ENCODE measurements around the gene TOB1.

The TOB1 gene, protein sequence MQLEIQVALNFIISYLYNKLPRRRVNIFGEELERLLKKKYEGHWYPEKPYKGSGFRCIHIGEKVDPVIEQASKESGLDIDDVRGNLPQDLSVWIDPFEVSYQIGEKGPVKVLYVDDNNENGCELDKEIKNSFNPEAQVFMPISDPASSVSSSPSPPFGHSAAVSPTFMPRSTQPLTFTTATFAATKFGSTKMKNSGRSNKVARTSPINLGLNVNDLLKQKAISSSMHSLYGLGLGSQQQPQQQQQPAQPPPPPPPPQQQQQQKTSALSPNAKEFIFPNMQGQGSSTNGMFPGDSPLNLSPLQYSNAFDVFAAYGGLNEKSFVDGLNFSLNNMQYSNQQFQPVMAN

DNA sequence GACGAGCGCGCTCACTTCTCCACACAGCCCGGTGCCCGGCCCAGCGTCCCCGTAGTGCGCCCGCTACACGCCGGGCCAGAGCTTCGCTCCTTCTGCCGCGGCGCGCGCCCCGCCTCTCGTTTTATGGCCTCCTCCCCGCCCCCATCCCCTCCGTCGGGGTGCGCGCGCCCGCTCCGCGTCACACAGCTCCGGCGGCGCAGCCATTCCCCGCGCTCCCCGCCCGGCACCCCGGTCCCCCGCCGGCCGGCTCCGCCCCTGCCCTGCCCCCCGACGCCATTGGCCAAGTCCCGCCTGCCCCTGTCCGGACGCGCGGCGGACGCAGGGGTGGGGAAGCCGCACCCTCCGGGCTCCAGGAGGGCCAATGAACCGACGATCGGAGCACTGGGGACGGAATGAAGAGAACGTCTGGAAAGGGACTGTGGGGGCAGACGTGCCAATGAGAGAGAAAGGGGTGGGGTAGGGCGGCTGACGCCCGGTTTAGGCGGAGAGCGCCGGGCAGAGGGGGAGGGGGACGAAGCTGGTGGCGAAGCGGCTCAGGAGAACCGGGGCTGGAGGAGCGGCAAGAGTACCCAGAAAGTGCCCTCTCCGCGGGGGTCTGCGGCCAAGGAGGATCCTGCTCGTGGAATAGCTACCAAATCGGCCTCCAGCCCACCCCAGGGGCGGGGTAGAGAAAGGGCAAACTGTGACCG lies at the start of gene TOB1:
Gene TOB1 (minus strand): TSS at position 94 of the 689 bp plus-strand sequence. CDS start 2,337 bp downstream, outside the sequence.
- DNase-seq = peak; percentile 83 to 100 (median 98)

DNA sequence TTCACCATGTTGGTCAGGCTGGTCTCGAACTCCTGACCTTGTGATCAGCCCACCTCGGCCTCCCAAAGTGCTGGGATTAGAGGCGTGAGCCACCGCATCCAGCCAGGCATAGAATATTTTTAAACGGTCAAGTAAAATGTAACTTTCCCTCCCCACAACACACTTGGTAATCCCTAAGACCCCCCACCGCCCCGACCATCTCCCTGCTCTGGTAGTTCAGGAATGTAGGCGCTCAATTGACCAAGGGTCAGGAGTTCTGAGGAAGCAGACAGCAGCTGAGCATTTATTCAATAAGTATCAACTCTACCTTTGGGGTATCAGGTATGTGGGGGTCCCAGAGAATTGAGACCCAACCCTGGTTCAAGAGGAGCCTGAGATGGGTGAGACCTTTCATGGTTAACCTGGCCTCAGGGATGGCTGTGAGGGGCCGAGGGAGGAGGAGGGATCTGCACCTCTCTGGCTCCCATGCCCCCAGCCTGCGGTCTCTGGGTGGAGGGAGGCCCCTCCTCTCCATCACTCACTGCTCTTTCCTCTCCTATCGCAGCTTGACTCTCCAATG lies 48.4 kb upstream of the TOB1 start:
- no peak for DNase-seq

DNA sequence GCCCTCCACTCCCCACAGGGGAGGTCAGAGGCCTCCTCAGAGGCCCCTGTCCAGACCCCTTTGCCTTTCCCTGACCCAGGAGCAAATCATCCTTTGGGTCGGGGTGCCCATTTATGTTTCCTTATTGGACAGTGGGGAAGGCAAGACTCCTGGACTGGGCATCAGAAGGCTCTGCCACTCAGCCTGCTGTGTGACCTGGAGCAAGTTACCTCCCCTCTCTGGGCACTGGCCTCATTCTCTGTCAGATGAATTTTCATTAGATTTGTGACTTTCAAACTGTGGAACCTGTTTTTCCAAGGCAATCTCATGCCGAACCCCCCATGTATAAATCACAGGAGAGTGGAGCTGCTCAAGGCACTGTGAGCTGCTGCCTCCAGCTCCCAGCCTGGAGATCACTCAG lies 47.0 kb upstream of the TOB1 start:
- no peak for DNase-seq

DNA sequence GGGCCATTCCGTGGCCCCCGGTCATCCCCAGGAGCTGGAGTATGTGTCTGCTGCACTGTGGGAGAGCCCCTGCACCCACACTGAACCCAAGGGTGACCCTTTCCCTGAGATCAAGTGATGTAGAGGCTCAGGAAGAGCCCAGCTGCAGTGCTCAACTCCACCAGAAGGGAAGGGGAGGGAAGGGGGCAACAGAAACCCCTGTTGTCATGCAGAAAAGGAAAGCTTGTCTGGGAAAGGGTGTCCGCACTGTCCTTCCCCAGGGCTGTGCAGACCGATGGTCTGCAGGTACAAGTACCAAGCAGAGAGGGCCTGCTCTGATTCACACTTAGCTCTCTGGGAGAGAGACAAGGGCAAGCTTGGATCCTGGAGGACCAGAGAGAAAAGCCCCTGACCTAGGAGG lies 45.7 kb upstream of the TOB1 start:
- no peak for DNase-seq

DNA sequence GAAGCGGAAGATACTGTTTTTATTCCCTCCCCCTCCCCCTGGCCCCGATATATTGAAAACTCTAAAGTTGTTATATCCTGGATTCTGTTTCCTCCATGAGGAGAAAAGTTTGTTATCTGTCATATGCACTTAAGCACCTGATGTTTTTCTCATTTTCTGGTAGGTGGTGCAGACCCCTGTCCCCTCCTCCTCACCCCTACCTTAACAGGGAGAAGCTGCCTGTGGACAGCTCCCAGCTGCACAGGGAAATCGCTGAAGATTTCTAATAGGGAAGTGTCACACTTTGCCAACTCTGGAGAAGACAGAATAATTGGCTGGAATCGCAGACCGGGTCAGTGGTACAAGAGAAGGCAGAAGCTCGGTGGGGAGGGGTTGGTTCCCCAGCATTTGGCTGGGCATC lies 45.3 kb upstream of the TOB1 start:
- no peak for DNase-seq

DNA sequence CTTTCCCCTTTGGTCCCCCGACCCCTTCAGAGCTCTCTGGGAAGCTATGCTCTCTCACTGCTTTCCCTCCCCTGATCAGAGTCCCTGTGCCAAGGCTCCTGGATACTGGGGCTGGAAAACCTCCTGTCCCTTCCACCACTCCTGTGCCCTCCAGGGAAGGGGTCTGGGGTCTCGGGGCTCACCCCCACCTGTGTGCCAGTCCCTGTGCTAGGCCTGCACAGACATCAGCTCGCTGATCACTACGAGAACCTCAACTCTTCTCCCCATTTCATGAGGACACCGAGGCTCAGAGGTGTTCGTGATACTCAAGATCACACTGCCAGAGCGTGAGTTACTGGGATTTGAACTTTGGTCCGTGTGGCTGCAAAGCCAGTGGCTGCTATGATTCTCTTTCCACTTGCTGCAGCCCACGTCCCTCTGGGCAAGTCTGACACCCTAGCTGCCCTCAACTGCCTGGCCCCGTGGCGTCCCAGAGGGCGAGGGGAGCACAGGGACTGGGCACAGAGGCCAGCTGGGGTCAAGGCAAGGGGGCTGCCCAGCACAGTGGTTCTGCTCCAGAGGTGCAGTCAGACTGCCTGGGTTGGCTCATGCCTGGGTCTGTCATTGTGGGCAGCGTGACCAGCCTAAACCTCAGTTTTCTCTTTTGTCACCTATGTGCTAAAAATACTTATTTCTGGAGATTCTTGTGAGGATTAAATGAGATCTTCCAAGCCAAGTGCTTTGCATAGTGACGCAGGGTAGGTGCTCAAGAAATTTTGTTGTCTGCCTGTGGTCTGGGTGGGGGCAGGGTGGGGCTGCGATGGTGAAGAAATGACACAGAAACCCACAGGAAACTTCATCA lies 43.8 kb upstream of the TOB1 start:
- no peak for DNase-seq

DNA sequence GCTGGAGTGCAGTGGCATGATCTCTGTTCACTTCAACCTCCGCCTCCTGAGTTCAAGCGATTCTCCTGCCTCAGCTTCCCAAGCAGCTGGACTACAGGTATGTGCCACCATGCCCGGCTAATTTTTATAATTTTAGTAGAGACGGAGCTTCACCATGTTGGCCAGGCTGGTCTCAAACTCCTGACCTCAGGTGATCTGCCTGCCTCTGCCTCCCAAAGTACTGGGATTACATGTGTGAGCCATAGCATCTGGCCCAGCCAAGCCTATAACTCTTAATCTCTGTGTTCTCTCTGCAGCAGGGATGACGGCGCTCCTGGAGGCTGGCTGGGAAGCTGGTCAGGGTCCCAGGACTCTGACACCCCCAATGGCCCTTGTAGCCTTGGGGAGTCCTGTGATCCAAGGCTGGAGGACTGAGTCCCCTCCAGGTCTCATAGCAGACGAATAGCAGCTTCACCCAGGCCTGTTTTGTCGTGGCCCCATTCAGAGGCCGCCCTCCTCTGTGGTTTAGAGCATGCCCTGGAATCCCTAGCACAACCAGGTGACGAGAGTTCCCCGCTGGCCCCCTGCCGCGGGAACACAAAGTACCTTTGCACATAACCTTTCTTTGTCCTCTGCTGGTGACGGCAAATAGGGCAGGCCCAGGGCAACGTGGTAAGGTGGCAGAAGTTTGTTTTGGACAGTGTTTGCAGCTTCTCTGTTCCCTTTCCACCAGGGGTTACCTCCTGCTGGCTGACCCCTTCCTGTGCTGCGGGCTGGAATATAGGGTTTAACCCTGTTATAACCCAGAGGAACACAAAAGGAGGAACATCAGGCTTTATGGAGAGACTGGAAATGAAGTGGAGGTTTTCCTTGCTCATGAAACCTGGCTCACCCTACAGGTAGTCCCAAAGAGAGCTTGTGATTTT lies 43.0 kb upstream of the TOB1 start:
- peak in 1 of 56 donors; percentile 41 for DNase-seq

DNA sequence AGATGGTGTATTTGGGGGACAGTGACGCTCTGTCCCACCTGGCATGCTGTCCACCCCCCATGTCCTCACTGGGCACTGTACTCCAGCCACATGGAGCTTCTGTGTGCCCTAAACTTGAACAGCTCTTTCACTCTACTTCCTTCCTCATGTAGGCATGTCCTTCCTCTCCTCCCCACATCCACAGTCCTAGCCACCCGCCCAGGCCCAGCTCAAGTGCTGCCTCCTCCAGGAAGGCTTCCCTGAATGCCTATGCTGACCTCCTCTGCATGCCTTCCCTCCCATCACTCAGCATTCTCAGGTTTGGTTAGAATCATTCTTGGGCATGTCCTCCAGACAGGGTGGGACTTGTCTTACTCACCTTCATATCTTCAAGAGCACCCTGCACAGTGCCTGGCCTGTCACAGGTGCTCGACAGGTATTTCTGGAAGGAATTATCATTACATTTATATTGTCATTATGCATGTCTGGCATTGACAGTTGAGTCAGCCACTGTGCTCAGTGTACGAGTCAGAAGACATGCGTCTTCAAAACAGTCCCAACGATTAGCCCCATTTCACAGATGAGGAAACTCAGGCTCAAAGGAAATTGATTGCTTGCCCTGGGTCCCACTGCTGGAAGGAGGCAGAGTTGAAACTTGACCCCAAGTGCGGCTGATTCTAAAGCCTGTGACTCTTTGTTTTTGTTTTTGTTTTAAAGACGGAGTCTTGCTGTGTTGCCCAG lies 42.1 kb upstream of the TOB1 start:
- DNase-seq = no peak

DNA sequence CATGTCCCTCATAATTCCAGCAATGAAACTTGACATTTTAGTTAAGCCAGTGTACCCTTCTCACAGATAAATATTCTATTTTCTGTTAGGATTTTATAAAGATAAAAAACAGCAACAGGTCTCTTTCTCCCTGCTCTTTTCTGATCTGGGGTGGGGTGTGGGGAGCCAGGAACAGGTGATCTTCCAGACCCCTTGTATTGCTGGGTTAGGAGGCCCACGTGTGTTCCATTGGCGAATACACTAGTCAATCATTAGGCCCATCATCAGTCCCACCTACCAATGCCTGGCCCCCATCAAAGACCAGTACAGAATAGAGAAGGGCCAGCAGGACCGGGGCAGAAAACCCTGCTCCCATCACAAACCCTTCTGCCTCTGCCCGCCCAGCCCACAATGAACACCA lies 40.3 kb upstream of the TOB1 start:
- no peak for DNase-seq

DNA sequence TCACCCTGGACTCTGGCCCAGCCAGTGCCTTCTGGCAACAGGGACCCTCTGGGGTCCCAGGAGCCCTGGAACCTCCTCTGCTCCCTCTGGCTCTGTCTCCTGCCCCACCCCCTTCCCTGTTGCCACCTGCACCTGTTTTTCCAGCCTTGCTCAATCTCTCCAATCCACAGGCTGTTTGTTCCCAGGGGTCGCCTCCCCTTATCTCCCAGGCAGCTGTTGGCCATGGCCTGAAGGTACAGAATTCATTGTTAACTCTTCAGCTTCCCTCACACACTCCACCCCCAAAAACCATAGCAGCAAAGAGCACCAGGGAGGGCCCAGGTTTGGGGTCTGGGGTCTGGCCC lies 39.3 kb upstream of the TOB1 start:
- no peak for DNase-seq

DNA sequence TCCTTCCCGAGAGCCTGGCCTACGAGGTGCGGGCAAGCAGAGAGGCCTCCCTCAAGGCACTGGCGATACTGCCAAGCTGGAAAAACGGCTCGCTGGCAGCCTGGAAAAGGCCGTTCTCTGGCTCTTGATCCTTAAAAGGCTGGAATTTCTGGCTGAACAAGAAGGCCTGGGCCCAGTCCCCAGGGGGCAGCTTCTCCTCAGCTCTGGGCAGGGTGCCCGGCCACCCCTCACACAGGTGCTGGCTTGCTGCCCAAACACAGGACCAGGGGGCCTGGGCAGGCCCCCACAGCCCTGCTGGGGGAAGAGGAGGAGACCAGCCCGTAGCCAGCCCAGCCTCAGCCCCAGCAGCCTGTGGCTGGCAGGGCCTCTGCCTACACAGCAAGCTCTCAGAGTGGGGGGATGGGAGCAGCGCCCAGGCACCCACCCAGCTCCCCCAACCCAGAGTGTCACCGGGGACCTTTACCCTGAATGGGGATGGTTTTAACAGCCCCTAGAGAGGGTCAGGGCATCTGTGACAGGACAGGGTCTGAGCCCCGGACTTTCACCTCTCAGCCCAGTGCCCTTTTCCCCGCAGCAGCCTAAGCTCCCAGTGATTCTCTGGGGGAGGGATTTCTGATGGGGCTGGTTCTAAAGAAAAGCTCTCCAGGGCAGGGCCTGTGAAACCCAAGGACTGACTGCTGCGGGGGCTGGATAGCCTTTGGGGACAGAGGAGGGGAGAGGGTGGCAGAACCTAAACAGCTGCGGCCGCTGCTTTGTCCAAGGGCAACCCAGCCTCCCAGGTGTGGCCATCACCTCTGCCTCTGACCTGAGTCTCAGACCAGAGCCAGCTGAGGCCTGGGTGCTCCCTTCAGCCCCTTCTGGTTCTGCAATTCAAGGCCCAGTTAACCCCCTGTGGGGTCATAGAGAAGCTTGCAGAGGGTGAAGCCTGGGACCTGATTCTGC lies 38.6 kb upstream of the TOB1 start:
- DNase-seq = peak in 46 of 56 donors; percentile 21 to 85 (median 62)

DNA sequence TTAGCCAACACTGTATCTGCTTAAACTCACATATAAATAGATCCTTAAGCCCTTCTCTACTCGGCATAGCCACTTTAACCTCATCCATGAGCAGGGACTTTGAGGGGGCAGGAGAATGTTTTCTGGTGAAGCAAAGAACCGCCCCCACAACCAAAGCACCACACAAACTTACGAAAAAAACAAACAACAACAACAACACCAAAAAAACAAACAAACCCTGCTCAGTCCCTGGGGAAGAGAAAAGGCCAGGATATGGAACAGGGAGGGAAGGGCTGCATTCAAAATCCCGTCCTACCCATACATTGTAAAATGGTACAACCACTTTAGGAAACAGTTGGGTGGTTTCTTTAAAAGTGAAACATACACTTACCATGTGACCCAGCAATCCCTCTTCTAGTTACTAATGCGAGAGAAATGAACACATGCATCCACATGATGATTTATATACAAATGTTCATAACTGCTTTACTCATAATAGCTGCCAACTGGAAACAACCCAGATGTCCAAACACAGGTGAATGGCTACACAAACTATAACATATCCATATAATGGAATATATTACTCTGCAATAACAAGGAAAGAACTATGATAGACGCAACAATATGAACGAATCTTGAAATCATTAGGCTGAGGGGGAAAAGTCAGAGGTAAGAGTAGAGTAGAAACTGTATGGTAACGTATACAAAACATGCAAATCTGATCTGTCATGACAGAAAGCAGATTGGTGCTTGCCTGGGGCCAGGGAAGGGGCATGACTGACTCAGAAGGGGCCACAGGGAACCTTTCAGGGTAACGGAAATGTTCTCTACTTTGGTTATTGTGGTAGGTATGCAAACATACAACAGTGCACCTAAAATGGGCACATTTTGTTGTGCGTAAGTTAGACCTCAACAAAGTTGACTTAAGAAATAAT lies 37.7 kb upstream of the TOB1 start:
- no peak for DNase-seq

DNA sequence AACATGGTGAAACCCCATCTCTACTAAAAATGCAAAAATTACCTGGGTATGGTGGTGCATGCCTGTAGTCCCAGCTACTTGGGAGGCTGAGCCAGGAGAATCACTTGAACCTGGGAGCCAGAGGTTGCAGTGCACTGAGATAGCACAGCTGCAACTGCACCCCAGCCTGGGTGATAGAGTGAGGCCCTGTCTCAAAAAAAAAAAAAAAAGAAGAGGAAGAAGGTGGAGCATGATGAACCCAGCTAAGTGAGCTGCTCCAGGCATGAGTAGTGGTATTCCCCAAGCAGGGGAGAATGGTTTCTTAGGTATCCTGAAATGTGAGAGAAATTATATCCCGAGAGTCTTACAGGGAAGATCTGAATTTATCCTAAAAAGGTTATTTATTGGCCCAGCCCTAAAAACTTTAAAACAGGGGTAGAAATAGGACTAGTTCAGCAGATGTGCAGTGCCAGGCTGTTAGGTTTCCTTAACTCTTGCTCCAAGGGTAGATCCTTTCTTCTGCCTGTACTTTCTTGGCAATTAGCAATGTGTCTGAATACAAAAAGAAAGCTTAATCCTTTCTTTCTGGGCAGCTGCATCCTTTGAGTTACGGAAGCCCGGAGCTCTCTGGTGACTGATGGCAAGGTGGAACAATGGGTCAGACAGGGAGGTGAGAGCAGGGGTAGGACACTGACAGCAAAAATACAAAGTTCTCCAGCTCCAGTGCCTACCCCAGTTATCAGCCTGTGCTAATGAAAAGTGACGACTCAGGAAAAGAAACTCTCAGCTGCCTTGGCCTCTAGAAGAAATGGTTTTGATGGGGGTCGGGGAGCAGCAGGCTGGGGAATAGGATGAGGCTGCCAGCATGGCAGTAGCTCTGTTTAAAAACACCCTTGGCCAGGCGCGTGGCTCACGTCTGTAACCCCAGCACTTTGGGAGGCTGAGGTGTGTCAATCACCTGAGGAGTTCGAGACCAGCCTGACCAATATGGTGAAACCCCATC lies 36.5 kb upstream of the TOB1 start:
- no peak for DNase-seq

DNA sequence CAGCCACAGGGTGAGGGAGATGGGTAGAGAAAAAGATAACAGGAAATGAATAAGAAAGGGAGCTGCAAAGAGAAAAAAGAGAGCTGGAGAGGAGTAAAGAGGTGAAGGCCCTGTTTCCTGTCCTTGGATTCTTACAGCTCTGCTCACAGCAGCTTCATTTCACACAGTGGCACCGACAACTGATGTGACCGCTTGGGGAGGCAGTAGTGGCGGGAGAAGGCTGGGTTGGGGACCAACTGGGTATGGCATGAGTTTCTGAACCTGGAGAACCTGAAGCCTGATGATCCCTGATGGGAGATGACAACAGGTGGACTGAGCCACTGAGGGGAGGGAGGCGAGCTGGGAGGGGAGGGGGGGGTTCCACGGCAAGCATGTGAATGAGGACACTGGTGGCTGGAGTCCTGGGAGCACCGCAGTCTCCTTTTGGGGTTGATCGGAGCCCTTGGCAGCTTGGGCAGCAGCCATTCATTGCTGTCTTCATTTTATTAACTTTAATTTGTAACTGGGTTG lies 34.3 kb upstream of the TOB1 start:
- no peak for DNase-seq

DNA sequence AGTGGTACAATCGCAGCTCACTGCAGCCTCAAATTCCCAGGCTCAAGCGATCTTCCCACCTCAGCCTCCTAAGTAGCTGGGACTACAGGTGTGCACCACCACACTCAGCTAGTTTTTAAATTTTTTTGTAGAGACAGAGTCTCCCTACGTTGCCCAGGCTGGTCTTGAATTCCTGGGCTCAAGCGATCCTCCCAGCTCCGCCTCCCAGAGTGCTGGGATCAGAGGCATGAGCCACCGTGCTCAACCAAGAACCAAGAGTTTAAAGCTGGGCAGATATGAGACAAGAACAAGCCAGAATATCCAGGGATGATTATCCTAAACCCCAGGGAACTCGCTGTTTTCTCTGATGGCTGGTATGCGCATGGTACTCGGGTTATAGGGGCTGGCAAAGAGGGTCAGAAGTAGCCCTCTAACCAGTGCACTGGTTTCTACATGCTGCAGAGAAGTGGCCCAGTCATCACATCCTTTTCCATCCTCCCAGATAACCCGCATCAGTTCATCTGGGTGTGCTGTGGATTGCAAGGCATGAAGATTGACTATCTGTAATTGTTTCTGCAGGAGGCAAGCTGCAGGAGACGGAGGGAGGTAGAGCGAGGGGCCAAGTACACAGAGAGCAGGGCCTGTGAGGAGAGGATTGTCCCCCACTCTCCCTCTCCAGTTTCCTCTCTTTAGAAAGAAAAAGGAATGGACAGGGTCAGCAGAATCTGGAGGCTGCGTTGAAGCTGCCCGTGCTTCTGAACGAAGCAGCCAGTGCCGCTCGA lies 33.6 kb upstream of the TOB1 start:
- DNase-seq = no peak
